ENCODE data around the gene CAMTA1. TPM values are rescaled to one million over a fixed set of nuclear protein-coding genes. Genes with fewer than 3 reads are reported as not detected.

The CAMTA1 gene
- total RNA-seq, 4 donors from 2014 or later: 57.4 to 88.3 (median 62.1) TPM

- Histone ChIP-seq H3K9me3 (no peaks in the 10 kb centered on the region), H3K4me3 (no peak overlapping the region), H3K27ac (no peak overlapping the region), H3K4me1 (no peaks in the 10 kb centered on the region), H3K36me3 (no peaks in the 10 kb centered on the region), H3K27me3 (no peaks in the 10 kb centered on the region)
- no peak for DNase-seq
- no peak for TF ChIP-seq POLR2A (IDR thresholded peaks at IDR 0.05)
- TF ChIP-seq, protein P1, sequence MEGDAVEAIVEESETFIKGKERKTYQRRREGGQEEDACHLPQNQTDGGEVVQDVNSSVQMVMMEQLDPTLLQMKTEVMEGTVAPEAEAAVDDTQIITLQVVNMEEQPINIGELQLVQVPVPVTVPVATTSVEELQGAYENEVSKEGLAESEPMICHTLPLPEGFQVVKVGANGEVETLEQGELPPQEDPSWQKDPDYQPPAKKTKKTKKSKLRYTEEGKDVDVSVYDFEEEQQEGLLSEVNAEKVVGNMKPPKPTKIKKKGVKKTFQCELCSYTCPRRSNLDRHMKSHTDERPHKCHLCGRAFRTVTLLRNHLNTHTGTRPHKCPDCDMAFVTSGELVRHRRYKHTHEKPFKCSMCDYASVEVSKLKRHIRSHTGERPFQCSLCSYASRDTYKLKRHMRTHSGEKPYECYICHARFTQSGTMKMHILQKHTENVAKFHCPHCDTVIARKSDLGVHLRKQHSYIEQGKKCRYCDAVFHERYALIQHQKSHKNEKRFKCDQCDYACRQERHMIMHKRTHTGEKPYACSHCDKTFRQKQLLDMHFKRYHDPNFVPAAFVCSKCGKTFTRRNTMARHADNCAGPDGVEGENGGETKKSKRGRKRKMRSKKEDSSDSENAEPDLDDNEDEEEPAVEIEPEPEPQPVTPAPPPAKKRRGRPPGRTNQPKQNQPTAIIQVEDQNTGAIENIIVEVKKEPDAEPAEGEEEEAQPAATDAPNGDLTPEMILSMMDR (IDR thresholded peaks at IDR 0.05): no peak
Measured at GRCh38 chr1:7481194-7481593, 695.9 kb downstream of the CAMTA1 start.

DNA sequence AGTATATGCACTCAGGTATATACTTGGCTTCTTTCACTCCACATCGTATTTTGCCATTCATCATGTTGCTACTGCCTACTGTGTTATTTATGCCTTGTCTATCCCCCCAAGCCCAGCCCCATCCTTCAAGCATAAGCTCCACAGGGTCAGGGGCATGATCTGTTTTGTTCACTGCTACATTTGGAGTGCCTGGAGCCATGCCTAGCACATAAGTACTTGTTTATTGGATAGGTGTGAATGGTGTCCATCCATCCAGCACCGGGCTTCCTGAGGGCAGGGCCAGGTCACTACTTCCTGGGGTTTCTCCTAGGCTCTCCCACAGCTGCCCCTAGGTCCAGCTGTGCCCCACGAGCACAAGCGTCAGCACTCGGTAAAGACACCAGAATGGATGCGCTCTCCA lies 696.8 kb downstream of the CAMTA1 start:
- no peaks in the 10 kb centered on the region for H3K36me3 ChIP-seq
- H3K27me3 ChIP-seq: no peaks in the 10 kb centered on the region
- H3K9me3 ChIP-seq: no peaks in the 10 kb centered on the region
- TF ChIP-seq, protein P1 (IDR thresholded peaks at IDR 0.05): no peak
- TF ChIP-seq POLR2A (IDR thresholded peaks at IDR 0.05): no peak
- no peak overlapping the region for H3K27ac ChIP-seq
- no peak for DNase-seq
- no peak overlapping the region for H3K4me3 ChIP-seq
- no peaks in the 10 kb centered on the region for H3K4me1 ChIP-seq

GRCh38 chr1:7482772-7483495 lies 697.7 kb downstream of the CAMTA1 start:
- Histone ChIP-seq H3K9me3 (no peaks in the 10 kb centered on the region), H3K36me3 (no peaks in the 10 kb centered on the region), H3K27ac (no peak overlapping the region), H3K4me1 (no peaks in the 10 kb centered on the region), H3K27me3 (no peaks in the 10 kb centered on the region), H3K4me3 (no peak overlapping the region)
- DNase-seq: no peak
- TF ChIP-seq, protein P1 (IDR thresholded peaks at IDR 0.05): no peak
- no peak for TF ChIP-seq POLR2A (IDR thresholded peaks at IDR 0.05)

GRCh38 chr1:7483634-7484383 lies 698.6 kb downstream of the CAMTA1 start:
- Histone ChIP-seq H3K4me3 (no peak overlapping the region), H3K4me1 (no peaks in the 10 kb centered on the region), H3K9me3 (no peaks in the 10 kb centered on the region), H3K36me3 (no peaks in the 10 kb centered on the region), H3K27ac (no peak overlapping the region), H3K27me3 (no peaks in the 10 kb centered on the region)
- no peak for DNase-seq
- TF ChIP-seq, protein P1 (IDR thresholded peaks at IDR 0.05): no peak
- no peak for TF ChIP-seq POLR2A (IDR thresholded peaks at IDR 0.05)

- Histone ChIP-seq H3K27ac (no peak overlapping the region), H3K9me3 (no peaks in the 10 kb centered on the region), H3K27me3 (no peaks in the 10 kb centered on the region), H3K4me1 (peaks cover 0 to 1% (median 0%) of the 10 kb centered on the region in 4 donors), H3K4me3 (no peak overlapping the region), H3K36me3 (no peaks in the 10 kb centered on the region)
- TF ChIP-seq, protein P1 (IDR thresholded peaks at IDR 0.05): no peak
- TF ChIP-seq POLR2A (IDR thresholded peaks at IDR 0.05): no peak
- DNase-seq: no peak
Measured at GRCh38 chr1:7485086-7485780, 700.0 kb downstream of the CAMTA1 start.
